ENCODE results near the gene NRBP1.

DNA sequence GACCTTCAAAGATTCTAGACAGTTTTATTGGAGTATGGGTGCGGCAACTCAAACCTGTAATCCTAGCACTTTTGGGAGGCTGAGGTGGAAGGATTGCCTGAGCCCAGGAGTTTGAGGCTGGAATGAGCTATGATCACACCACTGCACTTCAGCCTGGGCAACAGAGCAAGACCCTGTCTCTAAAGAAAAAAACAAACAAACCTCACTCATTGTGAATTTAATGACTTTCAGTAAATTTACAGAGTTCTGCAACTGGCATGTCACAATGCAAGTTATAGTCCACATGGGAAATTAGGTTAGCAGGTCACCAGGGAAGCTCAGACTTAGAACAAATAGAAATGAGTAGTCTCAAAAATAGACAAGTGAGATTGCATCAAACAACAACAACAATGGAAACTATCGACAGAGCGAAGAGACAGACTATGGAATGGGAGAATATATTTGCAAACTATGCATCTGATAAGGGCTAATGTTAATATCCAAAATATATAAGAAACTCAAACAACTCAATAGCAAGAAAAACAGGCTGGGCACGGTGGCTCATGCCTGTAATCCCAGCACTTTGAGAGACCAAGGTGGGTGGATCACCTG is 6.7 kb upstream of the NRBP1 start:
- no peak for TF ChIP-seq GABPA (IDR thresholded peaks at IDR 0.05; ENCODE audit: low read depth)
- TF ChIP-seq, protein P1, sequence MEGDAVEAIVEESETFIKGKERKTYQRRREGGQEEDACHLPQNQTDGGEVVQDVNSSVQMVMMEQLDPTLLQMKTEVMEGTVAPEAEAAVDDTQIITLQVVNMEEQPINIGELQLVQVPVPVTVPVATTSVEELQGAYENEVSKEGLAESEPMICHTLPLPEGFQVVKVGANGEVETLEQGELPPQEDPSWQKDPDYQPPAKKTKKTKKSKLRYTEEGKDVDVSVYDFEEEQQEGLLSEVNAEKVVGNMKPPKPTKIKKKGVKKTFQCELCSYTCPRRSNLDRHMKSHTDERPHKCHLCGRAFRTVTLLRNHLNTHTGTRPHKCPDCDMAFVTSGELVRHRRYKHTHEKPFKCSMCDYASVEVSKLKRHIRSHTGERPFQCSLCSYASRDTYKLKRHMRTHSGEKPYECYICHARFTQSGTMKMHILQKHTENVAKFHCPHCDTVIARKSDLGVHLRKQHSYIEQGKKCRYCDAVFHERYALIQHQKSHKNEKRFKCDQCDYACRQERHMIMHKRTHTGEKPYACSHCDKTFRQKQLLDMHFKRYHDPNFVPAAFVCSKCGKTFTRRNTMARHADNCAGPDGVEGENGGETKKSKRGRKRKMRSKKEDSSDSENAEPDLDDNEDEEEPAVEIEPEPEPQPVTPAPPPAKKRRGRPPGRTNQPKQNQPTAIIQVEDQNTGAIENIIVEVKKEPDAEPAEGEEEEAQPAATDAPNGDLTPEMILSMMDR (IDR thresholded peaks at IDR 0.05; ENCODE audit: insufficient read depth, low read length), result no peak
- TF ChIP-seq POLR2AphosphoS5 (IDR thresholded peaks at IDR 0.05; ENCODE audit: low read depth), result no peak
- TF ChIP-seq, protein P2, sequence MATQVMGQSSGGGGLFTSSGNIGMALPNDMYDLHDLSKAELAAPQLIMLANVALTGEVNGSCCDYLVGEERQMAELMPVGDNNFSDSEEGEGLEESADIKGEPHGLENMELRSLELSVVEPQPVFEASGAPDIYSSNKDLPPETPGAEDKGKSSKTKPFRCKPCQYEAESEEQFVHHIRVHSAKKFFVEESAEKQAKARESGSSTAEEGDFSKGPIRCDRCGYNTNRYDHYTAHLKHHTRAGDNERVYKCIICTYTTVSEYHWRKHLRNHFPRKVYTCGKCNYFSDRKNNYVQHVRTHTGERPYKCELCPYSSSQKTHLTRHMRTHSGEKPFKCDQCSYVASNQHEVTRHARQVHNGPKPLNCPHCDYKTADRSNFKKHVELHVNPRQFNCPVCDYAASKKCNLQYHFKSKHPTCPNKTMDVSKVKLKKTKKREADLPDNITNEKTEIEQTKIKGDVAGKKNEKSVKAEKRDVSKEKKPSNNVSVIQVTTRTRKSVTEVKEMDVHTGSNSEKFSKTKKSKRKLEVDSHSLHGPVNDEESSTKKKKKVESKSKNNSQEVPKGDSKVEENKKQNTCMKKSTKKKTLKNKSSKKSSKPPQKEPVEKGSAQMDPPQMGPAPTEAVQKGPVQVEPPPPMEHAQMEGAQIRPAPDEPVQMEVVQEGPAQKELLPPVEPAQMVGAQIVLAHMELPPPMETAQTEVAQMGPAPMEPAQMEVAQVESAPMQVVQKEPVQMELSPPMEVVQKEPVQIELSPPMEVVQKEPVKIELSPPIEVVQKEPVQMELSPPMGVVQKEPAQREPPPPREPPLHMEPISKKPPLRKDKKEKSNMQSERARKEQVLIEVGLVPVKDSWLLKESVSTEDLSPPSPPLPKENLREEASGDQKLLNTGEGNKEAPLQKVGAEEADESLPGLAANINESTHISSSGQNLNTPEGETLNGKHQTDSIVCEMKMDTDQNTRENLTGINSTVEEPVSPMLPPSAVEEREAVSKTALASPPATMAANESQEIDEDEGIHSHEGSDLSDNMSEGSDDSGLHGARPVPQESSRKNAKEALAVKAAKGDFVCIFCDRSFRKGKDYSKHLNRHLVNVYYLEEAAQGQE (IDR thresholded peaks at IDR 0.05; ENCODE audit: insufficient replicate concordance, low read depth), result no peak
- TF ChIP-seq SPI1 (IDR thresholded peaks at IDR 0.05; ENCODE audit: borderline replicate concordance, low read depth), result no peak

Measured in HL-60 (cell line).